Smooth muscle cell of the pulmonary artery (primary cell): ENCODE data around the gene MCHR1. TPM values are rescaled to one million over a fixed set of nuclear protein-coding genes. Genes with fewer than 3 reads are reported as not detected.

ENCODE experiments used
- total RNA-seq: library from RNA; depleted of rRNA; stranded (reverse); fragments of >200 nt; gene quantifications from 2 replicates; pipeline ENCODE4 v1.2.3, GENCODE V29; 2014

MCHR1 gene
- 2.7 and 3.7 TPM in 2 replicates for total RNA-seq

GRCh38 chr22:40679249-40679963, at the start of gene MCHR1:
Gene MCHR1 (plus strand): TSS chr22:40679484. CDS start chr22:40679653, 169 bp downstream.

GRCh38 chr22:40636380-40637182, 42.7 kb upstream of the MCHR1 start, which contains the start of gene MRTFA:
Gene MRTFA (minus strand): TSS chr22:40636719.

Other genes with a start within 250 kb of the MCHR1 start
- gene MRTFA, start 42.8 kb upstream of the MCHR1 start, total RNA-seq = 33.9 and 39.2 TPM in 2 replicates
- gene SLC25A17, start 139.9 kb downstream of the MCHR1 start, total RNA-seq = 13.9 and 17.5 TPM in 2 replicates
- gene ST13, start 177.2 kb downstream of the MCHR1 start, total RNA-seq = 225 and 228 TPM in 2 replicates
- gene XPNPEP3, start 177.7 kb downstream of the MCHR1 start, total RNA-seq = 10.6 and 16.4 TPM in 2 replicates
- not detected in 2 replicates for gene DNAJB7, start 182.6 kb downstream of the MCHR1 start, total RNA-seq